Measurements from ENCODE around the gene ADGRD2.

Gene ADGRD2

GRCh38 chr9:124500028-124500795 is 50.0 kb downstream of the ADGRD2 start:
- no peak for DNase-seq

DNA sequence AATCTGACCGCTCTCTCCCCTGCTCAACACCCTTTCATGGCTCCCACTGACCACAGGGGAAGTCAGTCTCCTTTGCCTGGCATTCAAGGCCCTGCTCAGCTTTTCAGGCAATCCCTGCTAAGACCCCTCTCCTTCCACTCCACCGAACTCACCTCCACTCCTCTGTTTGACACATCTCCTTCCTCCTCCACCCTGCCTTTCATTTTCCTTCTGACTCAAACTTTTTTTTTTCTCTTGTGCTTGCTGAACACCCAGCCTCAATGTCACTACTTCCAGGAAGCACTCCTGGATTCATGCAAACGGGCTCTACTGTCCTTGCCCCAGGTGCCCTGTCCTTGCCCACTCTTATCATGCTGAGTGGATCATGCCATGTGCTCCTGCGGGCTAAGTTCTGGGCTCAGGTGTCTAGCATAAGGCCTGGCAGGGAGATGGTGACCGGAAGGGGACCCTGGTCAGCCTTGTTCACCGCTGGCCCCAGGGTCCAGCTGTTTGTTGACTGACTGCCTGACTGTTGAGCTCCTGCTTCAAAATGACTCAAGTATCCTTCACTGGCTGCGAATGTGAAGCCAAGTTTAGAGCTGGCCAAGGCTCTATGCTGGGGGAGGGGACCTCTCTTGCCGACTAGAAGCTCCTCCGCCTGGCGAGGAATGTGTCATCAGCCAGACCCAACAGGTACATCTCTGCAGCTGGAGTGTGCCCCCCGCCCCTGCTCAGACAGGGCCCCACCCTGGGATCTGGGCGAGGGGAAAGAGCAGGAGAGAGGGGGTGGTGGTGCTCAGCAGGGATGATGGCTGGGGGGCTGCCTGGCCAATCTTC is 50.8 kb downstream of the ADGRD2 start:
- DNase-seq, result no peak

- DNase-seq, result no peak
Observed at GRCh38 chr9:124501771-124502320, 51.6 kb downstream of the ADGRD2 start.

GRCh38 chr9:124502711-124503702 is 52.8 kb downstream of the ADGRD2 start:
- DNase-seq, result no peak

- DNase-seq, result no peak
Observed at GRCh38 chr9:124503713-124504529, 53.7 kb downstream of the ADGRD2 start.

DNA sequence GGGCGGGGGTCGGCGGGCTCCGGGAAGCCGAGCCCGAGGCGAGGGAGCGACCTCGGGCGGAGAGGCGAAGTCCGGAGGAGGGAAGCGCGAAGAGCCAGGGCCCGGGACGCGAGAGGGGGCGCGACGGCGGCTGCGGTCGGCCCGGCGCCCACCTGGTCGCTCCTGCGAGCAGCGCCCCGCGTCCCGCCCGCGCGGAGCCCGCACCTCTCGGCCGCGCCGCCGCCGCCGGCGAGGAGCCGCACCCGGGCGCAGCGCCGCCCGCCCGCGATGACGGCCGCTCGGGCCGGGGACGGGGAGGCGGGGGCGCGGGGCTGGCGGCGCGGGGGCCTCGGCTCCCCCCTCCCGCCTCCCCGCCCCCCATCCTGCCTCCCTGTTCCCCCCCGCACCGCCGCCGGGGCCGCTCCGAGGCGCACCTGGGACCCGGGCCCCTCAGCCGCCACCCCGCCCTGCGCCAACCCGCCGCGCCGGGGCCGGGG is 54.3 kb downstream of the ADGRD2 start:
- no peak for DNase-seq

DNA sequence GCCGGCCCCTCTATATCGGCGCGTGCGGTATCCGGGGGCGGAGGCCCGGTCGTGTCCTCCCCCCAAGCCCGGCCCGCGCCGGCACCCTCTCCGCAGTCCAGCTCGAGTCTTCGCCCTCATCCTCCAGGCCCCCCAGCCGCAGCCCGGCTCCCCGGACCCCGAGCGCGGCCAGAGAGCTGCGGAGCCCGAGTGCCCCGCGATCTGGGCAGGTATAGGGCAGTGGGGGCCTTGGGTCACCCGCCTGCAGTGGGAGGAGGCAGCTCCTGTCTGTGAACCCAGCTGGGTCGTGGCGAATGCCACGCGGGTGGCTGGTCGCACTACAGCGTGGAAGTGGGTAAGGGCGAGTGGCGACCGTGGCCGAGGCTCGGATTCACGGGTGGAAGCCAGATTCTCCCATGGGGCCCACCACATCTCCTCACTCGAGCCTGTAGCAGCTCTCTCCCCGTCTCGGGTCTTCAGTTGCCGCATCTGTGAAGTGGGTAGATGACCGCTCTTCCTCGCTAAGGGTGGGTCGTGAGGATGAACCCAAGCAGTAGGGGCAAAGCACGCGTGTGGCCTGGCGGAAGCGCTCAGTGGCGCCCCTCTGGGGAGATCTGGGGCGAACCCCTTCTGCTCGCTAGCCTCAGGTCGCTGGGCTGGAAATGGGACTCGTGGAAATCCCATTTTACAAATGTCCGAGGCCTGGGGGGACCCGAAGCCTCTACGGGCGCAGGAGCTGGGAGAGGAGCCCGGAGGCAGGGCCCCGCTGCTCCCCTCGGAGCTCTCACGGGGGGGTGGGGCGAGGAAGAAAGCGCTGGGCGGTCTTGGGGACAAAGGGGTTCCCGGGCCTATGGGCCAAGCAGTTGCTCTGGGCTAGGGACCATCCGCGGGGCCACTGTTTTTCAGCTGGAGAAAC is 55.0 kb downstream of the ADGRD2 start:
- DNase-seq, result no peak

GRCh38 chr9:124505901-124506346 is 55.7 kb downstream of the ADGRD2 start:
- no peak for DNase-seq

GRCh38 chr9:124506433-124506832 is 56.2 kb downstream of the ADGRD2 start:
- DNase-seq, result no peak

DNA sequence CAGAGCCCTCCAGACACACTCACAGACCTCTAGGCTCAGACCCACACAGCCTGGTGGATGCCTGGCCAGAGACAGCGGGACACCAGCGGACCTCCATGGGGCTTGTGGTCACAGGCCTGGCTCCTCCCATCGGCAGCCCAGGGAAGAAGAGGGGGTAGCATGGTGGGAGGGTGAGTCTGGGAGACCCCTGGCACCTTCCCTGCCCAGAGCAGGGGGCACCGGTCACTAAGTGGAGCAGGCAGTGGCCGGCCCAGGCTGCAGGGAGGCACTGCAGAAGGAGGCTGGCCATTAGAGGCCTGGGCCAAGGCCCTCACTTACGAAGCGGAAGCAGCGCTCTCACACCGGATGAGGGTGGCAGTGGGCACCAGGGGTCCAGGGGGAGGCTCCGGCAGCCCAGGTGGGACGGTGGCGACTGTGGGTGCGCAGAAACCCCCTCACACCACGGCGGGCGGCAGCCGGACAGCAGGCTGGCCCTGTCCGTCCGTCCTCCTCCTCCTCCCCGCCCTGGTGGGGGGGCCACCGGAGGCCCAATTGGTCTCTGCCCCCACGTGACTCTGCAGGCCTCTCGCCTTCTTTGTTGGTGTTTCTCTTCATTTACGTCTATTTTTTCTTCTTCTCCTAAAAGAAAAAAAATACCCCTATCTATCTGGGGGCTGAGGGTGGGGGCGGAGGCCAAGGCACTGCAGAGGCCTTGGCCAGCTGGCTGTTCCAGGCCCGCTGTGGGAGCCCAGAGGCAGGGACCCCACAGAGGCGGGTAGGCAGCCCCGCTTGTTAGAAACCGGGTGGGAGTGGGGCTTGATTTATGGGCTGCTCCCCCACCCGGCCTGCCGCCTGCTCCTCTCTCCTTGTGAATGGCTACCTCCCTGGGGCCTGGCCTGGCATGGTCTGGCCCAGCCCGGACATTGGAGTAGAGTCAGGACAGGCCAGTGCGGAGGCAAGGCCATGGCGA is 57.0 kb downstream of the ADGRD2 start, which contains the start of gene NR5A1:
Gene NR5A1, minus strand, starts transcription at position 469 of the 949 bp plus-strand sequence. CDS start 4,004 bp downstream, outside the sequence.
- no peak for DNase-seq

- DNase-seq, result no peak
Observed at GRCh38 chr9:124507880-124508423, 57.7 kb downstream of the ADGRD2 start.

- DNase-seq, result no peak
Observed at GRCh38 chr9:124510650-124511425, 60.6 kb downstream of the ADGRD2 start.

- no peak for DNase-seq
Observed at GRCh38 chr9:124511426-124511840, 61.2 kb downstream of the ADGRD2 start.

DNA sequence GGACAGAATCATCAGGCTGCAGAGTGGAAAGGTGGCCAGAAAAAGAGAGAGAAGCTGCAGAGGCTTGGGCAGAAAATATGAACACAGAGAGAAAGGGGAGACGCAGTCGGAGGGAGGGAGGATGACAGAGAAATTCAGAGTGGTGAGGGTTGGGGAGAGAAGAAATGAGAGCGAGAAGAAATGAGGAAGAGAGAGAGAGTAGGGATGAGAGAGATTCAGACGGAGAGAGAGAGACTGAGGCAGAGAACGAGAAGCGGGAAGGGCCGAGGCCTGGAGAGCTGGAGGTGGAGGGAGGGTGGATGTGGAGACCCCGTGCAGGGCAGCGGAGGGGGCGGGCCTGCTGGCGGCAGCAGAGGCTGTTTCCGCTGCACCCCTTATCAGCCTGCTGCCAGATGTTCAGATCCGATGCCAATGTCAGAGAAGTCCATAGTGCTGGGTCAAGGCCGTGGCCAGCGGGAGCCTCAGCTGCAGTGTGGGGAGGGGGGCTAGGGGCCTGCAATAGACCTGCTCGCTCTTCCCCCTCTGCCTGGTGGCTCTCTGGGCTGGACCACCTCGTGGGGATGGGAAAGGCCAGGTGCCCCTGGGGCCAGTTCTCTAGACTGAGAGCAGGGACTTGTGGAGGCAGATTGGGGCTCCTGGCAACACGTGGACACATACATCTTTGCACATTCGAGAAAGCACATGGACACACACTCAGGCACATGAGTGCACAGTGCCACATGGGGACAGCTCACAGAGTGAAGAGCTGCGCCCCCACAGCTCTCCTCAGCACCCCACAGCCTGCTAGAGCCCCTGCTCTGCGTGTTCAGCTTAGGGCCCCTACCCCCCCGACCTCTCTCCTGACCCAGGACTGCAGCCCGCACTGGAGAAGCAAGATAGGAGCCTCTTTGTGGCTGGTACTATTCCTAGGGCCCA is 61.9 kb downstream of the ADGRD2 start:
- no peak for DNase-seq

- DNase-seq, result no peak
Observed at GRCh38 chr9:124512806-124513204, 62.6 kb downstream of the ADGRD2 start.

GRCh38 chr9:124513376-124513994 is 63.2 kb downstream of the ADGRD2 start:
- DNase-seq, result no peak

Measured in activated CD8-positive, alpha-beta memory T cell treated with anti-CD3 and anti-CD28 coated beads for 24 hours (primary cell).